Ureter (tissue), 1 donor: ENCODE measurements around the gene TSPAN4. TPM values are rescaled to one million over a fixed set of nuclear protein-coding genes. Genes with fewer than 3 reads are reported as not detected.

Source experiments
- DNase-seq: peaks from one replicate; pipeline ENCODE4 v3.0.0-alpha.2; 2020; ENCODE audit warnings: low spot score
- total RNA-seq: library from RNA; stranded (reverse); gene quantifications from one replicate; pipeline ENCODE4 v1.2.4, GENCODE V29; 2023
- donor health status: DM: yes; HTN: yes; CAD: no.

The TSPAN4 gene
- total RNA-seq, 1 donor from 2014 or later: 47.2 TPM

DNA sequence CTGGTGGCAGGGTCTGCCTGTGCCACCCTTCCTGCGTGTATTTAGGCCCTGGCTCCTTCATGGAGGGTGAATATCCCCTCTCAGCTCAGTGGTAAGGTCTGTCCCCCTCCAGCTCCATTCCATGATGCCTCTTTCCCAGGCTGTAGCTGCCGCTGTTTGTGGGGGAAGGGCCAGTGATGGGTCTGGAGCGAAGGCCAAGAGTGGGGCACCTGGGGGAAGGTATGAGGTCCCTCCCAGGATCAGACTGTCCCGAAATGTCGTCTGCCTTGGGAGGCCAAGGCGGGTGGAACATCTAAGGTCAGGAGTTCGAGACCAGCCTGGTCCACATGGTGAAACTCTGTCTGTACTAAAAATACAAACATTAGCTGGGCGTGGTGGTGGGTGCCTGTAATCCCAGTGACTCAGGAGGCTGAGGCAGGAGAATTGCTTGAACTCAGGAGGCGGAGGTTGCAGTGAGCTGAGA lies 8.8 kb upstream of the TSPAN4 start:
- DNase-seq: no peak

DNA sequence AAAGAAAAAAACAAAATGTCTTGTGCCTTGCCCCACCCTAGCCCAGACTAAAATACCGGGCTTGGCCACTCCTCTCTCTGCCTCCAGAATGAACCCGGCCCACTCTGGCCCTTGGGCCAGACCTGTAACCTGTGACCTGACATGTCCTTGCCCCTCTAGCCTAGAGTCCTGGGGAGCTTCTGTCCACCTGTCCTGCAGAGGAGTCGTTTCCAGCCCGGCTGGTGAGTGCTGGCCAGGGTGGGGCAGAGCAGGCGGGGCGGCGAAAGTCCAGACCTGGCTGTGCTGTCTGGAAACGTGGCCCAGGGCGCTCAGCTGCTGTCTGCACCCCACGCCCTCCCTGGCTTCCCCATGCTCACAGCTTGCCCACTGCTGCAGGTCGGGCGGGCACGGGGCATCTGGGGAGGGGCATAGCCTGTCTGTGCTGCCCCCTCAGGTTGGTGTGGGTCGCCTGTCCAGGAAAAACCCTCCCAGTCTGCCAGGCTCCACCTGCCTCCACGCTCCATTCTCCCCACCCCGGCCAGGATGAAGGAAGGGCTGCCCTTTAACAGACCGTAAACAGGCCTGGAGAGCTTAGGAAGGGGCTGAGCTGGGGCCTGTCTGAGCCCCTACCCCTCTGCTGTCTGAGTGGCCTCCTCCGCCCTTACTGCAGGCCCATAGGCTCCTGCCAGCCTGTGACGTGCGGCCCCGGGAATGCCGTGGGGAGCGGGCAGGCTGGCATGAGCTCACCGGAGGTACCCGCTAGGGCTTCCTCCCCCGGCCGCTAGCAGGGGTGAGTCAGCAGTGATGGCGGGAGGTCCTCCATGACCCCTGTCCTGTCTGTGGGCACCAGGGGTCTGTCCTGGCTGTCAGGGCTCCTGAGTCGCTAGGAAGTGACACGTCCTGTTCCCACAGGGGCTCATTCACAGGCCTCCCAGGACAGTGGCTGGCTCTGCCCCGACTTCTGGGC lies 8.0 kb upstream of the TSPAN4 start:
- no peak for DNase-seq

DNA sequence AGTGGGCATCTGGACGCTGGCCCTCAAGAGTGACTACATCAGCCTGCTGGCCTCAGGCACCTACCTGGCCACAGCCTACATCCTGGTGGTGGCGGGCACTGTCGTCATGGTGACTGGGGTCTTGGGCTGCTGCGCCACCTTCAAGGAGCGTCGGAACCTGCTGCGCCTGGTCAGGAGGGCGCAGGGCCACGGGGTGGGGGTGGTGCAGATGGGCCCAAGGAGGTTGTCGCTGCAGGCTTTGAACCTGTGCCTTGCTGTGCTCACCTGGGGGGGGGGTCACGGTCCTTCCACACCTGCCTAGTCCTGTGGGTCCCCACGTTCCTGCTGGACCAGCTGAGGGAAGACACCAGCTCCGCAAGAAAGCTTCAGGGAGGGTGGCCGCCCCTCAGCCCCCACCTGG lies 6.4 kb upstream of the TSPAN4 start:
- no peak for DNase-seq

DNA sequence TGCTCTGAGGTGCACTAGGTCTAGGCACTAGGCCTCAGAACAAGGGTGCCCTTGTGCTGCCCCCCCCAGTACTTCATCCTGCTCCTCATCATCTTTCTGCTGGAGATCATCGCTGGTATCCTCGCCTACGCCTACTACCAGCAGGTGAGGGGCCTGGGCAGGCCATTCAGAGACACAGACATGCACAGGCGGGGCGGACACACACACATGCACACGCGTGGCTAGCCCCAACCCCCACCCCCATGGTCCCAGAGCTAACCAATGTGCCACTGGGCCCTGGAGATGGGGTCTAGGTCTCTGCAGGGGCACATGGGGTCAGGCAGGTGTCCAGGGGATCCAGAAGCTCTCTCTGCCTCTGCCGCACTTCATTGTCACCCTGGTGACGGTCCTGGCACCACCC lies 6.0 kb upstream of the TSPAN4 start:
- DNase-seq: no peak

DNA sequence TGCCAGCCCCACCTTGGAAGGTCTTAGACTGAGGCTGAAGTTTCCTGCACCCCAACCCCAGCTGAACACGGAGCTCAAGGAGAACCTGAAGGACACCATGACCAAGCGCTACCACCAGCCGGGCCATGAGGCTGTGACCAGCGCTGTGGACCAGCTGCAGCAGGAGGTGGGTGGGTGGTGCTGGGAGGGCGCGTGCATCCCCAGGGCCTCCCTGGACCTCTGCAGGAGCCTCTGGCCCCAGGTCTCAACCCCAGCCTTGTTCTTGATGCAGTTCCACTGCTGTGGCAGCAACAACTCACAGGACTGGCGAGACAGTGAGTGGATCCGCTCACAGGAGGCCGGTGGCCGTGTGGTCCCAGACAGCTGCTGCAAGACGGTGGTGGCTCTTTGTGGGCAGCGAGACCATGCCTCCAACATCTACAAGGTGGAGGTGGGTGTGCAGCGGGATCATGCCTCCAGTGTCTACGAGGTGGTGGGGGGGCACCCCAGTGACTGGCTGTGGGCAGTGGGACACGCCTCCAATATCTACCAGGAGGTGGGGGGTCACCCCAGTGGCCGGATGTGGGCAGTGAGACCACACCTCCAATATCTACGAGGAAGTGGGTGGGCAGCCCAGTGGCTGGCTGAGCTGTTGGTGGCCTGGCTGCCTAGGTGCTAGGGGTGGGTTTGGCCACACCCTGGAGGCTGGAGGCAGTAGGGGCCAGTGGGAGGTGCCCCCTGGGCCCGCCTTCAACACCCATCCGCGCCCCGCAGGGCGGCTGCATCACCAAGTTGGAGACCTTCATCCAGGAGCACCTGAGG lies 5.3 kb upstream of the TSPAN4 start:
- no peak for DNase-seq

DNA sequence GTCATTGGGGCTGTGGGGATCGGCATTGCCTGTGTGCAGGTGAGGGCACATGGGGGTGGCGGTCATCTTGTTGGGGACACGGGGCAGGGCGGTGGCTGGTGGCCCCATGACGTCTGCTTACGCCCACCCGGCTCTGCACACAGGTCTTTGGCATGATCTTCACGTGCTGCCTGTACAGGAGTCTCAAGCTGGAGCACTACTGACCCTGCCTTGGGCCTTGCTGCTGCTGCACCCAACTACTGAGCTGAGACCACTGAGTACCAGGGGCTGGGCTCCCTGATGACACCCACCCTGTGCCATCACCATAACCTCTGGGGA lies 4.7 kb upstream of the TSPAN4 start:
- DNase-seq: no peak

DNA sequence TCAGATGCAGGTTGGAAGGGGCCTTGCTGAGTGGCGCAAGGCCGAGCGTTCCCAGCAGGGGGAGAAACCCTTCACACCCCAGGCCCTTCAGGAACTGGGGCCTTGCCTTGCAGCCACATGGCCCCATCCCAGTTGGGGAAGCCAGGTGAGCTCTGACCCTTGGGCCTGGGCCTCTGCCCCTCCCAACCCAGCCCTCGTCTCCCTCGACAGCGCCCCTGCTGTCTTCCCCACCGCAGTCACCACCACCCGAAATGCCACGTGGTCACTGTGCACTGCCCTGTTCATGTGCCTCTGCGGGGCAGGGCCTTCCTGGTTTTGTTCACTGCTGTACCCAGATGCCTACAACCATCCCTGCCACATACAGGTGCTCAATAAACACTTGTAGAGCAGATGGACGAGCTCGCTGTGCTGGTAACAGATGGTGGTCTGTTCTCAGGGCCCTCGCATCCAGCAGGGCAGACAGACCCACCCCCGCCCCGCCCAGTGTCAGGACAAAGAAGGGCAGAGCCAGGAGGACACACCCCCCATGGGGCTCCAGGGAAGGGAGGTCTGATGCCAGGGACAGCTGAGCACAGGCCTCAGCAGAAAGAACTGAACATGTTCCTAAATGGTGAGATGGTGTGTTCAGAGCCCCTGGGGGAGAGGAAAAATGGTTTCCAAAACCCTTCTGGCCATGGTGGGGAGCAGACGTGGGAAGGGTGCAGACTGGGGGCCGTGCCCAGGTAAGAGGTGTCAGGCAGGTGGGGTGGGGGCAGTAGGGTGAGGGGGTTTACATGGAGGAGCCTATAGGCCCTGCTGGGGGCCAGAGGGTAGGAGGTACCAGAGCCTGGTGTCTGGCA lies 4.0 kb upstream of the TSPAN4 start:
- DNase-seq: no peak

DNA sequence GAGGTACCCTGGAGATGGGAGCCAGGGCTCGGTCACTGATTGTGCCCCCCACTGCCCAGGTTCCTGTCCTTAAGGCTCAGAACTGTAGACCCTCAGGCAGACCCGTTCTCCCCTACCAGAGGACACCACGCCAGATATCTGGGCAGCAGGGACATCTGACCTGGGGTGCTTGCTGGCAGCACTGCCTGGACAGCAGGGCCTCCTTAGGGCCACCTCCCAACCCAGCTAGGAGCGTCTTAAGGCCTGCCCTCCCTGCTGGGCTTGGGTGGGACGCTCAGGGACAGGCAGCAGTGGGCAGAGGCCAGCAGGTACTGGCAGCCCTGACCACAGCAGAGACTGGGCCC lies 3.4 kb upstream of the TSPAN4 start:
- DNase-seq: no peak

DNA sequence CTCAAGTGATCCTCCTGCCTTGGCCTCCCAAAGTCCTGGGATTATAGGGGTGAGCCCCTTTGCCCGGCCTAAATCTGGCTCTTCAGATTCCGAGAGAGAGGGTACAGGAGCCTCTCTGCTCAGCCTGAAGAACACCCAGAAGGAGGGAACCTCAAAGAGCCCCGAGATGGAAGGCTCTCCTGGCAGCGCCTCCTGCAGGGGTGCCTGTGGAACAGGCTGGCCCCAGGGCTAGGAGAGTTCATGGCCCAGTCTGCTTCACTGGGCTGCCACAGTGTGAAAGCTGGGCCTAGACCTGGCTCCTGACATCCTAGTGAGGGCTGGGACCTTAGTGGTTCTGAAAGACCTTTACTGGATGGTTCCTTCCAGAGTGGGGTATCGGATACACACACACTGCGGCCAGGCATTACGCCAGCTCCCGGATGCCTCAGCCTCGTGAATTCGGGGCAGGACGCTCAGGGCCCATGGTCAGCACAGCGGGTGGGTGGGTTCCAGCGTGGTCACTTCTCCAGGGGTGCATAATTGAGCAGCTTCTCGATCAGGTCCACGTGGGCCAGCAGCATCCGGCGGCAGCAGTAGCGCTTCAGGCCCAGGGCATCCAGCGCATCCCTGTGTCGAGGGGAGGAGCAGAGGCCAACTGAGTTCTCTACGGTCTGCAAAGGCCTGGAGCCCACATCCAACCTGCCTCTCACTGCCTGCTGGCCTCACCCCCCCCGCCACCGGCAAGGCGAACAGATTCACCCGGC lies 2.6 kb upstream of the TSPAN4 start:
- no peak for DNase-seq

DNA sequence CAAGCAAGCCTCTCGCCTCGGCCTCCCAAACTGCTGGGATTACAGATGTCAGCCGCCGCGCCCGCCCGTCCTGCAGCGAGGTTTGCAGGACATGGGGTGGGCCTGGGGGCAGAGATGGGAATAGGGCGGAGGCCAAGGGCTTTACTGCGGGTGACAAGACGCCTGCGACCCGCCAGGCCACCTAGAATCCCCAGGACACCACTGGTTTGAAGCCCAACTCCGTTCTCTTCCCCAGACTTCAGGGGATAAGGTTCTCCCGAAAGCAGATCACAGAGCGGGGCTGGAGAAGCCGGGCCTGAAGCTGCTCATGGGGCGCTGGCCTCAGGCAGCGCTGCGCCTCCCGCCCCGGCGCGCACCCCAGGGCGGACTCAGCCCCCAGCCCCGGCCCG lies 677 bp upstream of the TSPAN4 start:
- DNase-seq: no peak

DNA sequence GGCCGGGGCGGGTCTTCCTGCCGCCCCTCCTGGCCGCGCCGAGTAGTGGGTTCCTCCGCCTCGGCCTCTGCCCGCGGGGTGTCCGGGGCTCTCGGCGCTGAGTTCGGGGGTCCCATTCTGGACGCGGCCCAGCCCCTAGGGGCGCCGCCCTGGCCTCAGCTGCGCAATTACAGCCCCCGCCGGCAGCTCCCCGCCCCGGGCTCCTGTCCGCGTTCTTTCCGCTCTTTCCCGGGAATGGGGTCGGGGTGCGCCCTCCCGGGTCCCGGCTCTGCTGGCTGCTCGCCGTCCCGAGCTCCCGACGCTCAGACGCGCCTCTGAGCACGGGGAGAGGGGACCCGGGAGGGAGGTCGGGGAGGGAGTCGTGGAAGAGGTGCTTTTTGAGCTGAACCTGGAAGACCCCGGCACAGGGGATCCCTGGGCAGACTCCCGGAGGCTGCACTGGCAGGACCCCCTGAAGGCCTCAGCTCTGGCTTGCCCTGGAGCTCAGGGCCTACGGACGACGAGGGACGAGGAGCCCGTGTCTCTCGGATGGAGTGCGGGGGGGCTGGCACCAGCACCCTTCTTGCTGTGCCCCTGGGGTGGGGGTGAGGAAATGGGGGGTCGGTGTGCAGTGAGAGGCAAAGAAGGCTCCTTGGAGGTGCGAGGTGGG lies 558 bp downstream of the TSPAN4 start:
- DNase-seq: no peak

DNA sequence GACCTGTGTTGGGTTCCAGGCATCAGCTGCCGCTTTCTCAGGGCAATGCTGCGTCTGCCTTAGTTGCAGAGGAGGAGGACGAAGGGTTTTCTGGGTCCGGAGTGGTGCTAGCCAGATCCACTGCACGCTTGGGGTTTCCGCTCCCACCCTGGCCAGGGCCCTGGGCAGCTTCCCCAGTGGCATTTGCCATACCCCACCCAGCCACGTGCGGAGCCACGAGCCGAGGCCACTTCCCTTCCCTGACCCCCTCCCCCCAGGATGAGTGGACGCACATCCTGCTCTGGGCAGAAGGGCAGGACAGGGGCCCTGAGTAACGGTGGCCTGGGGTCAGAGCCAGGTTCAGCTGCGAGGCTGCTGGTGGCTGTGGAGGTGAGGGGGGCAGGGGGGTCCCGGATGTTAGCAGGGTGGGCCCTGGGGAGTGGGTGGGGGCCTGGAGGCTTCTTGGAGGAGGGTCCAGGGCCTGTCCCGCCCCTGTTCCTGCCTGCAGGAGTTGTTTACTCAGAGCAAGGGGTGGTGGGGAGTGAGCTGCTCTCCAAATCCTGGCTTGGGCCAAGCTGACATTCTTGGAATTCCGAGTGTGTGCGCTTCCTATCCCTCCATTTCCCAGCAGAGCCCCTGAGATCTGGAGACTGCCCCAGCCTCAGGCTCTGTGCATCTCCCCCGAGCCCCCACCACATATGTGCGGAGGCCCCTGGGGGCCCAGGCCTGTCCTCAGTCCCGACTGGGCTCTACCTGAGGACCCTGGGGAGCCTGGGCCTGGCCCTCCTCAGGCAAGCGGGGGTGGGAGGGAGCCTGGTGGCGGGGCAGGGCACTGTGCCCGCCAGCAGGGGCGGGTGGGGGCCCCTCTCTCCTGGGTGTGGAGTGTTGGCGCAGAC lies 1.4 kb downstream of the TSPAN4 start:
- peak; percentile 90 for DNase-seq

DNA sequence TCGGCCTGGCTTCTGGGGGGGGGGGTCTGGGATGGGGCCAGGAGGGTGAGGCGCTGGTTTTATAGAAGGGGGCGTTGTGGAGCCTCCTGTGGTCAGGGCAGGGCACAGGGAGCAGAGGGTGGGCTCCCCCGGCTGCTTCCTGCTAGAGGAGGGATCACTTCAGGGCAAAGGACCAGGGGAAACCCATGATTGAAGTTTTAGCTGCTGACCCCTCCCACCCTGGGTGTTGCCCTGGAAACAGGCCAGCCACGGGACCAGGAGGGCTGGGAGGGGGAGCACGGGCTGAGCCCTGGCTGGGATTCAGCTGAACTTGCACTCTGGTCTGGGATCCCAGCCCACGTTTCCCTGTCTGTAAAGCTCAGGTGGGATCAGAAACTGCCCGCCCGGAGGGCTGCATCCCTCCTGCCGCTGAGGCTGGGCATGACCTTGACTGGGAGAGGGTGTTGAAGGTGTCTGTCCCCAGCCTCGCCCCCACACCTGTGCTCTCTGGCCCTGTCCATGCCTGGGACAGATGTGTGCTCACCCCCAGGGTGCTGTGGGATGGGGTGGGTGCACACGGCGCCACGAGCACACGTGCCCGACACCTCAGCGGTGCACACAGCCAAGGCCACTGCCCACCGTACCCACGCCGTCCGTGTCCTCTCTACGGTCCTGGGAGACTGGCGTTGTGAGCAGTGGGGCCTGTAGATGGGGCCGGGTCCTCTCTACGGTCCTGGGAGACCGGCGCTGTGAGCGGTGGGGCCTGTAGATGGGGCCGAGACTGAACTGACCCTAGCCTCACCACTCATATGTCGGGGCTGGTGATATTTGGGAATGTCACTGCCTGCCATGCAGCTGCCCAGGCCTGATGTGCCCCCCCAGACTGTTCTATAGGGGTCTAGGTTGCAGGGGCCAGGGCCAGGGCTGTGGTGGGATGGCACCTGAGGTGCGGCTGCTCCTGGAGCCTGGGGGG lies 2.3 kb downstream of the TSPAN4 start:
- peak; percentile 93 for DNase-seq

DNA sequence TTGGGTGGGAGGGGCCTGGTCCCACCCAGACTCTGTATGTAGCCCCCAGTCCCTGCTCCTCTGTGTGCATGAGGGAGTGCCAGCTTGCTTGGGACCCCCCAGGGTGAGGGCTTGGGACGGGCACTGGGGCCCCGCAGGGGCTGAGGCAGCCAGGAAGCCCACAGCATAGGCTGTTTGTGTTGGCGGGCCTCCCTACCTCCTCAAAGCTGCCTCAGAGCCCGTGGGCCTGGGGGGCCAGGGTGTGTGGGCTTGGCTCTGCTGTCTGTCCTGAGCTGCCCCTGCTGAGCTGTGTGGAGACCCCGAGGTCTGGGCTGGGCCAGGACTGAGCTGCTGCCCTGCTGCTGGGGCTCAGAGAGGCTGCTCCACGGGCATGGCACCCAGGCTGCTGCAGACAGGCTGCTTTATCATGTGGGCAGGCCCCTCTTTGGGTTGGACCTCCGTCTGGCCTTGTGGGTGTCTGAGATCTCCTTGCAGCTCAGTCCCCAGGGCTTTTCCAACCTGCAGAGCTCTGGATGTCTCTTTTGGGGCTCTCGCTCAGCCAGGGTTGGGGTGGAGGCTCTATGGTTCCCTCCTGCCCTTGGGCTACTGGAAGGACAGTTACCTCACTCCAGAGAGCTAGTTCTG lies 3.3 kb downstream of the TSPAN4 start:
- no peak for DNase-seq

DNA sequence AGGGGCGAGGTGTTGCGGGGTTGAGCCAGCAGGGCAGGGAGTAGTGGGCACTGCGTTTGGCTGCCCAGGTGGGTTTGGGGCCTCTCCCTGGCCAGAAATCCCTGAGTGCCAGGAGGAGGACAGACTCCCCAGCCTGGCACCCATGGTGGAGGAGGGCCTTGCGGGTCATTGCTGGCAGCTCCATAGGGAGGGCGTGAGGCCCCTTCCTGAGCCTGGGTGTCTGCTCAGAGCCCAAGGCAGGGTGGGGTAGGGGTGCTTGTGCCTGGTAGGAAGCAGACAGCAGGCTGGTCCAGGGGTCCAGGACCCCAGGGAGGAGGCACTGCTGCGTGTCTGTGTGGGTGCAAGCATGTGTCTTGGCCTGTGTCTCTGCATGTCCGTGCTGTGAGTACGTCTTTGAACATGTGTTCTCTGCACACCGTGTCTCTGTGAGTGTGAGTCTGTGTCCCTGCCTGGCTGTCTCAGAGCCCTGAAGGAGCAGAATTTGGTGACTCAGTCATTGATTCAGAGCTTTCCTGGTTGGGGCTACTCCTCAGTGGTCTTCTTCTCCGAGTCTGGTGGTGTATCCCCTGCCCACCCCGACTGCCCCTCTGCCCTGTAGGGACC lies 3.9 kb downstream of the TSPAN4 start:
- no peak for DNase-seq

DNA sequence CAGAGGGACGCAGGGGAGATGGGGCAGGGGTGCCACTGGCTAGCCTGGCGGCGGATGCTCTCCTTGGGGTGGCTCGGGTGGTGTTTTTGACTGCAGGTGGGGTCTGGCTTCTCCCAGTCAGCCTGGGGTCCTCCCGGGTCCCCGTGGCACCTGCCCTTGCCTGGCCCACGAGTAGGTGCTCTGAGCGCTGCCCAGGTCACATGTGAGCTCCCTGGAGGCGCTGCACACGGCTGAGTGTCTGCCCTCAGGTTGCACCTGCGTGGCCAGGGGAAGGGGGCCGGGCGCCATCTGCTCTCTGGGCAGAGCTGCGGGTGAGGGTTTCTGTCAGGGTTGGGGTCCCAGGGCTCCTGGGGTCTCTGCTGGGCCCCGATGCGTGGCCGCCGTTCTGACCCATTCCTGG lies 5.2 kb downstream of the TSPAN4 start:
- no peak for DNase-seq

DNA sequence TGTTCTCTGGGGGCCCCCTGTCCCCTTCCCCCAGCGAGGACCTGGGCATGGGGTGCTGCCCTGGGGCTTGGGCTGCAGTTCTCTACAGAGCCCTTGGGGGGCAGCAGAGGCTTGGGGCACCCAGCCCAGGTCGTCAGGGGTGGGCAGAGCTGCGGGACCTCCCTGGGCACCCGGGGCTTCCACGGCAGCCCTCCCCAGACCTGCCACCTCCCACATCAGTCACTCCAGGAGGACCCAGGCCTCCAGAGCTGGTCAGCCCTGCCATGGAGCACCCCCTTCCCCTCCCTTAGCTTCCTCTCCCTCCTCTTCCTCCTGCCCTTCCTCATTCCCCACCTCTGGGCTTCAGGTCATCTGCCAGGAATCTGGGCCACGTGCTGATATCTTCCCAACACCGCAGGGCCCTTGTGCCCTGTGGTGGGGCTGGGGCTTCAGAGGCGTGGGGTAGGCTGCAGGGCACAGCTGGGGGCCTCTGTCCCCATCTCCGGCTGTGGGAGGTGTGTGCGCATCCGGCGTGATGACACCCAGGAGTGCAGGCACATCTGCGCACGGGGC lies 5.8 kb downstream of the TSPAN4 start:
- no peak for DNase-seq
